Type B pancreatic cell (in vitro differentiated cells): ENCODE data around the gene TSHZ1. TPM values are rescaled to one million over a fixed set of nuclear protein-coding genes. Genes with fewer than 3 reads are reported as not detected.

Source experiments
- DNase-seq: peaks from one replicate; pipeline ENCODE4 v3.0.0; 2021; ENCODE audit warnings: mixed read lengths; ENCODE audit not compliant: unreplicated experiment; ENCODE audit errors: extremely low spot score
- H3K27ac Mint-ChIP-seq: 2 replicates; pipeline ENCODE4 v1.8.0; 2021; ENCODE audit warnings: mild to moderate bottlenecking, mixed read lengths
- H3K27me3 Mint-ChIP-seq: 2 replicates; pipeline ENCODE4 v1.8.0; 2021; ENCODE audit warnings: mixed read lengths
- H3K36me3 Mint-ChIP-seq: 2 replicates; pipeline ENCODE4 v1.8.0; 2021; ENCODE audit warnings: mixed read lengths
- H3K4me1 Mint-ChIP-seq: one replicate; pipeline ENCODE4 v1.8.0; 2021; ENCODE audit warnings: mixed read lengths; ENCODE audit not compliant: unreplicated experiment
- H3K4me3 Mint-ChIP-seq: 2 replicates; pipeline ENCODE4 v1.8.0; 2021; ENCODE audit warnings: mild to moderate bottlenecking, mixed read lengths
- H3K9me3 Mint-ChIP-seq: 2 replicates; pipeline ENCODE4 v1.8.0; 2021; ENCODE audit warnings: mixed read lengths
- CTCF ChIP-seq: fragments of 200-600 bp; sonication (generic); conservative IDR thresholded peaks from 2 replicates; pipeline ENCODE4 v1.5.0; 2021; ENCODE audit warnings: antibody characterized with exemption, mild to moderate bottlenecking
- total RNA-seq: library from RNA; stranded (reverse); gene quantifications from 2 replicates; pipeline ENCODE4 v1.2.1, GENCODE V29; 2021; ENCODE audit warnings: low replicate concordance

TSHZ1 gene
- total RNA-seq, 1 donor from 2014 or later: 79.9 TPM

GRCh38 chr18:75275226-75275625 lies 64.6 kb downstream of the TSHZ1 start:
- no peak for DNase-seq
- Mint-ChIP-seq H3K4me3 (no peak overlapping the region), H3K9me3 (no peaks in the 10 kb centered on the region), H3K36me3 (peaks cover 28% of the 10 kb centered on the region), H3K27ac (no peak overlapping the region), H3K4me1 (peaks cover 38% of the 10 kb centered on the region), H3K27me3 (no peaks in the 10 kb centered on the region)
- TF ChIP-seq CTCF: no peak

- Mint-ChIP-seq H3K4me1 (peaks cover 34% of the 10 kb centered on the region), H3K27ac (peak overlapping the region; percentile 21)
Measured at GRCh38 chr18:75276818-75277609, 66.4 kb downstream of the TSHZ1 start.

GRCh38 chr18:75277610-75277928 lies 67.0 kb downstream of the TSHZ1 start:
- no peak for TF ChIP-seq CTCF
- Mint-ChIP-seq H3K4me1 (peaks cover 32% of the 10 kb centered on the region), H3K9me3 (no peaks in the 10 kb centered on the region), H3K4me3 (no peak overlapping the region), H3K36me3 (peaks cover 41% of the 10 kb centered on the region), H3K27ac (no peak overlapping the region), H3K27me3 (no peaks in the 10 kb centered on the region)
- no peak for DNase-seq

More at GRCh38 chr18:75276818-75277609, 66.4 kb downstream of the TSHZ1 start:
- Mint-ChIP-seq H3K36me3 (peaks cover 37% of the 10 kb centered on the region), H3K4me3 (peak overlapping the region; percentile 14), H3K9me3 (no peaks in the 10 kb centered on the region), H3K27me3 (no peaks in the 10 kb centered on the region)
- DNase-seq: no peak
- no peak for TF ChIP-seq CTCF

- Mint-ChIP-seq H3K27ac (no peak overlapping the region), H3K36me3 (peaks cover 44% of the 10 kb centered on the region), H3K9me3 (no peaks in the 10 kb centered on the region), H3K27me3 (no peaks in the 10 kb centered on the region), H3K4me1 (peaks cover 22% of the 10 kb centered on the region), H3K4me3 (no peak overlapping the region)
- DNase-seq: no peak
- no peak for TF ChIP-seq CTCF
Measured at GRCh38 chr18:75279381-75279780, 68.8 kb downstream of the TSHZ1 start.

- Mint-ChIP-seq H3K27ac (no peak overlapping the region), H3K4me1 (peaks cover 16% of the 10 kb centered on the region), H3K4me3 (no peak overlapping the region), H3K36me3 (peaks cover 52% of the 10 kb centered on the region), H3K9me3 (no peaks in the 10 kb centered on the region), H3K27me3 (no peaks in the 10 kb centered on the region)
- TF ChIP-seq CTCF: no peak
- DNase-seq: no peak
Measured at GRCh38 chr18:75280427-75281280, 70.1 kb downstream of the TSHZ1 start.
